ENCODE results near the gene CD207.
"Not testable (repeated sequence)": the region's sequence is repeated elsewhere in the genome, so short reads cannot be mapped to it uniquely, and the experiment has no call there.

The CD207 gene

DNA sequence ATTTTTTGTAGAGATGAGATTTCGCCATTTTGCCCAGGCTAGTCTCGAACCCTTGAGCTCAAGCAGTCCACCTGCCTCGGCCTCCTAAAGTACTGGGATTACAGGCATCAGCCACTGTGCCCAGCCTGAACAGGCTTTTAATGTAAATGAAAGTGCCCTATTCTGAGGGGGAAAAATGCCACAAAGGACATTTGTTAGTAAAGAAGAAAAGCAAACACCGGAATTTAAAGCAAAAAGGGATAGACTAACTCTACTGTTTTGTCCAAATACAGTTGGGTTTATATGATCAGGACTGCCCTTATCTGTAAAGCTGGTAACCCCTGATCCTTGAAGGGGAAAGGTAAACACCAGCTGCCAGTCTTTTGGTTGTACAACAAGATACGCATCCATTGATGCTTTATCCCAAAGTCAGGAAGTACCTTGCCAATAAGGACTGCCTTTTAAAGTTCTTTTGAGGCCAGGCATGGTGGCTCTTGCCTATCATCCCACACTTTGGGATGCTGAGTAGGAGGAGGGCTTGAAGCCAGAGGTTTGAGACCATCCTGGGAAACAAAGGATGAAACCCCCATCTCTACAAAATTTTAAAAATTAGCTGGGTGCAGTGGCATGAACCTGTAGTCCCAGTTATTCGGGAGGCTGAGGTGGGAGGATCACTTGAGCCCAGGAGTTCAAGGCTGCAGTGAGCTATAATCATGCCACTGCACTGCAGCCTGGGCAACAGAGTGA lies 28.4 kb downstream of the CD207 start:
- no peak overlapping the region for H3K4me2 ChIP-seq (ENCODE audit: low read length)
- peaks cover 25% of the 10 kb centered on the region for H3K27me3 ChIP-seq (ENCODE audit: control insufficient read depth, insufficient read depth, low read length)
- H3K36me3 ChIP-seq (ENCODE audit: insufficient read depth, low read length) = no peaks in the 10 kb centered on the region
- no peak overlapping the region for H3K9ac ChIP-seq (ENCODE audit: low read depth, low read length)
- no peaks in the 10 kb centered on the region for H3K9me3 ChIP-seq (replicated peaks; ENCODE audit: low read length)
- no peak overlapping the region for H3K4me3 ChIP-seq (ENCODE audit: low read length)
- no peaks in the 10 kb centered on the region for H3K4me1 ChIP-seq (ENCODE audit: control insufficient read depth, insufficient read depth, low read length)

DNA sequence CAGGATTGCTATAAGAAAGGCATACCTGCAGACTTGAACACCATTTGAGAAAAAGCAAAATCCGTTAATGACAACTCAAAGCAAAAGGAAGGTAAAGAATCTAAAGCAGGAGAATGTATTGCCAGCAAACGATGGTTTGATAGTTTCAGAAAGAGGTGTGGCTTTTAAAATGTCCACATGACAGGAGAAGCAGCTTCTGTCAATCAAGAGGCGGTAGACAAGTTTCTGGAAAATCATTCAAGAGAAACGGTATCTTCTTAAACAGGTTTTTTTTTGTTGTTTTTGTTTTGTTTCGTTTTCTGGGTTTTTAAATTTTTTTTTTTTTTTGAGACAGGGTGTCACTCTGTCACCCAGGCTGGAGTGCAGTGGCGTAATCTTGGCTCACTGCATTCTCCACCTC lies 29.0 kb downstream of the CD207 start:
- H3K9ac ChIP-seq (ENCODE audit: low read depth, low read length) = no peak overlapping the region
- H3K27me3 ChIP-seq (ENCODE audit: control insufficient read depth, insufficient read depth, low read length) = peaks cover 28% of the 10 kb centered on the region
- no peaks in the 10 kb centered on the region for H3K4me1 ChIP-seq (ENCODE audit: control insufficient read depth, insufficient read depth, low read length)
- H3K4me3 ChIP-seq (ENCODE audit: low read length) = no peak overlapping the region
- H3K4me2 ChIP-seq (ENCODE audit: low read length) = no peak overlapping the region
- H3K9me3 ChIP-seq (replicated peaks; ENCODE audit: low read length) = no peaks in the 10 kb centered on the region
- H3K36me3 ChIP-seq (ENCODE audit: insufficient read depth, low read length) = no peaks in the 10 kb centered on the region

GRCh38 chr2:70806013-70806412 lies 29.6 kb downstream of the CD207 start:
- Histone ChIP-seq H3K4me2 (ENCODE audit: low read length) (no peak overlapping the region), H3K27me3 (ENCODE audit: control insufficient read depth, insufficient read depth, low read length) (peaks cover 27% of the 10 kb centered on the region), H3K4me1 (ENCODE audit: control insufficient read depth, insufficient read depth, low read length) (no peaks in the 10 kb centered on the region)

GRCh38 chr2:70801607-70802263 lies 33.9 kb downstream of the CD207 start:
- H3K9ac ChIP-seq (ENCODE audit: low read depth, low read length) = no peak overlapping the region
- H3K4me3 ChIP-seq (ENCODE audit: low read length) = no peak overlapping the region
- H3K27me3 ChIP-seq (ENCODE audit: control insufficient read depth, insufficient read depth, low read length) = peaks cover 16% of the 10 kb centered on the region
- no peak overlapping the region for H3K4me2 ChIP-seq (ENCODE audit: low read length)
- H3K9me3 ChIP-seq (replicated peaks; ENCODE audit: low read length) = no peaks in the 10 kb centered on the region
- no peaks in the 10 kb centered on the region for H3K36me3 ChIP-seq (ENCODE audit: insufficient read depth, low read length)
- no peaks in the 10 kb centered on the region for H3K4me1 ChIP-seq (ENCODE audit: control insufficient read depth, insufficient read depth, low read length)

More at GRCh38 chr2:70806013-70806412, 29.6 kb downstream of the CD207 start:
- Histone ChIP-seq H3K9ac (ENCODE audit: low read depth, low read length) (no peak overlapping the region), H3K9me3 (replicated peaks; ENCODE audit: low read length) (no peaks in the 10 kb centered on the region), H3K4me3 (ENCODE audit: low read length) (no peak overlapping the region), H3K36me3 (ENCODE audit: insufficient read depth, low read length) (no peaks in the 10 kb centered on the region)

GRCh38 chr2:70799706-70800105 lies 35.9 kb downstream of the CD207 start:
- no peak overlapping the region for H3K4me3 ChIP-seq (ENCODE audit: low read length)
- H3K36me3 ChIP-seq (ENCODE audit: insufficient read depth, low read length) = no peaks in the 10 kb centered on the region
- peaks cover 16% of the 10 kb centered on the region for H3K27me3 ChIP-seq (ENCODE audit: control insufficient read depth, insufficient read depth, low read length)
- H3K4me2 ChIP-seq (ENCODE audit: low read length) = no peak overlapping the region
- no peak overlapping the region for H3K9ac ChIP-seq (ENCODE audit: low read depth, low read length)
- no peaks in the 10 kb centered on the region for H3K4me1 ChIP-seq (ENCODE audit: control insufficient read depth, insufficient read depth, low read length)
- no peaks in the 10 kb centered on the region for H3K9me3 ChIP-seq (replicated peaks; ENCODE audit: low read length)

DNA sequence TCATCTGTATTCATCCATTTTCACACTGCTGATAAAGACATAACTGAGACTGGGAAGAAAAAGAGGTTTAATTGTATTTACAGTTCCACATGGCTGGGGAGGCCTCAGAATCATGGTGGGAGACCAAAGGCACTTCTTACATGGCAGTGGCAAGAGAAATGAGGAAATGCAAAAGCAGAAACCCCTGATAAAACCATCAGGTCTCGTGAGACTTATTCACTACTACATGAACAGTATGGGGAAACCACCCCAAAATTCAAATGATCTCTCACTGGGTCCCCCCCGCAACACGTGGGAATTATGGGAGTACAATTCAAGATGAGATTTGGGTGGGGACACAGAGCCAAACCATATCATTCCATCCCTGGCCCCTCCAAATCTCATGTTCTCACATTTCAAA lies 37.6 kb downstream of the CD207 start:
- not testable (repeated sequence) for H3K36me3 ChIP-seq (ENCODE audit: insufficient read depth, low read length); H3K9me3 ChIP-seq (replicated peaks; ENCODE audit: low read length); H3K4me3 ChIP-seq (ENCODE audit: low read length); H3K4me2 ChIP-seq (ENCODE audit: low read length); H3K9ac ChIP-seq (ENCODE audit: low read depth, low read length); H3K4me1 ChIP-seq (ENCODE audit: control insufficient read depth, insufficient read depth, low read length)
- H3K27me3 ChIP-seq (ENCODE audit: control insufficient read depth, insufficient read depth, low read length) = peaks cover 19% of the 10 kb centered on the region

DNA sequence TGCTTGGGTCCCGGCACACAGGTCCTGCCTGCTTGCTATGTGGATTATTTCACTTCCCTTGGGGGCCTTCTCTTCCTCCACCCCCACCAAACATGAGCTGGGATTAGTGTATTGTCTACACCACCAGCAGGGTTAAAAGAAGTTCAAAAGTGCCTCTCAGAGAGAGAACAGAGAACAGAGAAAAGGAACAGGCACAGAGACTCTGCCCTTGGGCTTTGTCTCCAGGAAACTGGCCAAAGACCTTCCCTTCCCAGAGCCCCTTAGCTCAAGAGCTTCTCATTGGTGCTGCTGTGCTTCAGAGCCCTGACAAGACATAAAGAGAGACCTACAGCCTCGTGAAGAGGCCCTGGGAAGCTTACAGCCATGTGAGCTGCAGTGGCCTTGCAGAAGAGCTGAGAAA lies 38.1 kb downstream of the CD207 start:
- H3K36me3 ChIP-seq (ENCODE audit: insufficient read depth, low read length) = no peaks in the 10 kb centered on the region
- H3K27me3 ChIP-seq (ENCODE audit: control insufficient read depth, insufficient read depth, low read length) = peaks cover 19% of the 10 kb centered on the region
- no peaks in the 10 kb centered on the region for H3K9me3 ChIP-seq (replicated peaks; ENCODE audit: low read length)
- no peak overlapping the region for H3K4me2 ChIP-seq (ENCODE audit: low read length)
- no peak overlapping the region for H3K4me3 ChIP-seq (ENCODE audit: low read length)
- H3K4me1 ChIP-seq (ENCODE audit: control insufficient read depth, insufficient read depth, low read length) = no peaks in the 10 kb centered on the region
- H3K9ac ChIP-seq (ENCODE audit: low read depth, low read length) = no peak overlapping the region

- H3K9ac ChIP-seq (ENCODE audit: low read depth, low read length) = no peak overlapping the region
- H3K4me3 ChIP-seq (ENCODE audit: low read length) = no peak overlapping the region
- H3K27me3 ChIP-seq (ENCODE audit: control insufficient read depth, insufficient read depth, low read length) = peaks cover 21% of the 10 kb centered on the region
- H3K4me2 ChIP-seq (ENCODE audit: low read length) = no peak overlapping the region
- H3K9me3 ChIP-seq (replicated peaks; ENCODE audit: low read length) = no peaks in the 10 kb centered on the region
- H3K36me3 ChIP-seq (ENCODE audit: insufficient read depth, low read length) = no peaks in the 10 kb centered on the region
- no peaks in the 10 kb centered on the region for H3K4me1 ChIP-seq (ENCODE audit: control insufficient read depth, insufficient read depth, low read length)
Observed at GRCh38 chr2:70796262-70796661, 39.4 kb downstream of the CD207 start.

- H3K4me3 ChIP-seq (ENCODE audit: low read length) = no peak overlapping the region
Observed at GRCh38 chr2:70795164-70795995, 40.2 kb downstream of the CD207 start.

GRCh38 chr2:70793450-70793849 lies 42.2 kb downstream of the CD207 start:
- Histone ChIP-seq H3K4me2 (ENCODE audit: low read length) (no peak overlapping the region), H3K4me1 (ENCODE audit: control insufficient read depth, insufficient read depth, low read length) (peaks cover 4% of the 10 kb centered on the region), H3K9ac (ENCODE audit: low read depth, low read length) (no peak overlapping the region), H3K4me3 (ENCODE audit: low read length) (no peak overlapping the region), H3K9me3 (replicated peaks; ENCODE audit: low read length) (no peaks in the 10 kb centered on the region), H3K36me3 (ENCODE audit: insufficient read depth, low read length) (no peaks in the 10 kb centered on the region), H3K27me3 (ENCODE audit: control insufficient read depth, insufficient read depth, low read length) (peaks cover 48% of the 10 kb centered on the region)

More at GRCh38 chr2:70795164-70795995, 40.2 kb downstream of the CD207 start:
- Histone ChIP-seq H3K4me1 (ENCODE audit: control insufficient read depth, insufficient read depth, low read length) (no peaks in the 10 kb centered on the region), H3K9ac (ENCODE audit: low read depth, low read length) (no peak overlapping the region), H3K9me3 (replicated peaks; ENCODE audit: low read length) (no peaks in the 10 kb centered on the region), H3K36me3 (ENCODE audit: insufficient read depth, low read length) (no peaks in the 10 kb centered on the region), H3K27me3 (ENCODE audit: control insufficient read depth, insufficient read depth, low read length) (peaks cover 30% of the 10 kb centered on the region), H3K4me2 (ENCODE audit: low read length) (no peak overlapping the region)

DNA sequence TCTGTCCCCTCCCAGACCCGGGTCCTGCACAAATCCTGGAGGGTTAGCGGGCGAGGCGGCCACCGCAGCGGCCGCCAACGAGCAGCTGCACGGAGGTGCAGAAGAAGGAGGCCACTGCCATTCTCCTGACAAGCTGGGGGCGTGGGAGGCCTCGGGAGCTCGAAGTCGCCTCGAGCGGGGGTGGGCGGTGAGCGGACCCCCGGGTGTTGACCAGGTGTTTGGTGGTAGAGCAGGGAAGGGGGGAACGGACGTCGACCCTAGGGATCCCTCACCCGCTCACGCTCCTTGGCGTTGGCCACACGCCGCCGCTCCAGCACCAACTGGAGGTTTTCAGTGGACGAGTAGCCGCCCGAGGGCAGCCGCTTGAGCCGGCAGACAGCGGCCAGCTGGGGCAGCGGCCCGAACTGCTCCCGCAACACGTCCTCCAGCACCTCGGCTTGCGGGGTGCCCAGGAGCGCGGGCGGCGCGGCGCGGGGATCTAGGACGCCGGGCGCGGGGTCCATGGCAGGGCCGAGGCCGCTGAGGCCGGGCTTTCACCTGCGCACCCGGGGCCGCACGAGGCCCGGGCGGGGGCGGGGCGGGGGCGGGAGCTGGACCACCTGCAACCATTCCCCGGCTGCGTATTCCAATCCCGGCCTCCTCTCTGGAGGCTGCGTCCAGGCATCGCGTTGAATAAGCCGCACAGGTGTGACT lies 45.3 kb downstream of the CD207 start, which contains the start of gene FIGLA:
TSS of gene FIGLA (minus strand) at position 508 of the 693 bp plus-strand sequence. CDS start at position 503, 5 bp downstream.
- Histone ChIP-seq H3K36me3 (ENCODE audit: insufficient read depth, low read length) (no peaks in the 10 kb centered on the region), H3K9me3 (replicated peaks; ENCODE audit: low read length) (no peaks in the 10 kb centered on the region), H3K9ac (ENCODE audit: low read depth, low read length) (no peak within 1 kb of the TSS), H3K27me3 (ENCODE audit: control insufficient read depth, insufficient read depth, low read length) (peaks cover 64% of the 10 kb centered on the region), H3K4me3 (ENCODE audit: low read length) (peak within 1 kb of the TSS; percentile 49), H3K4me2 (ENCODE audit: low read length) (peak within 1 kb of the TSS; percentile 73), H3K4me1 (ENCODE audit: control insufficient read depth, insufficient read depth, low read length) (peaks cover 4% of the 10 kb centered on the region)
